Esophagus (tissue), 2 donors: ENCODE measurements around the gene NQO1. TPM values are rescaled to one million over a fixed set of nuclear protein-coding genes. Genes with fewer than 3 reads are reported as not detected.
"Not testable (repeated sequence)": the region's sequence is repeated elsewhere in the genome, so short reads cannot be mapped to it uniquely, and the experiment has no call there.

Source experiments
- H3K27ac ChIP-seq, 2 donors: one replicate each; pipeline ENCODE4 v1.5.1; 2013; ENCODE audit warnings: low read depth in 2 of 2, mild to moderate bottlenecking in 2 of 2, inconsistent platforms in 1 of 2, low read length in 1 of 2, moderate library complexity in 1 of 2
- H3K27me3 ChIP-seq, 2 donors: one replicate each; pipeline ENCODE4 v1.6.1; 2013; ENCODE audit warnings: low read length in 2 of 2, control low read depth in 1 of 2, mild to moderate bottlenecking in 1 of 2; ENCODE audit not compliant: insufficient read depth in 2 of 2, control insufficient read depth in 1 of 2
- H3K36me3 ChIP-seq, 2 donors: one replicate each; pipeline ENCODE4 v1.6.1; 2013; ENCODE audit warnings: low read length in 1 of 2; ENCODE audit not compliant: control insufficient read depth in 2 of 2, insufficient read depth in 2 of 2
- H3K4me1 ChIP-seq, 2 donors: one replicate each; pipeline ENCODE4 v1.6.1; 2013; ENCODE audit warnings: low read length in 1 of 2; ENCODE audit not compliant: control insufficient read depth in 2 of 2, insufficient read depth in 2 of 2
- H3K4me3 ChIP-seq, 2 donors: one replicate each; pipeline ENCODE4 v1.5.1; 2013; ENCODE audit warnings: low read length in 2 of 2, mild to moderate bottlenecking in 2 of 2, low read depth in 1 of 2, moderate library complexity in 1 of 2
- H3K9me3 ChIP-seq, 2 donors: one replicate each; pipeline ENCODE4 v1.6.1; 2013; ENCODE audit warnings: mild to moderate bottlenecking in 2 of 2, low read depth in 1 of 2, low read length in 1 of 2, moderate library complexity in 1 of 2; ENCODE audit not compliant: control insufficient read depth in 2 of 2, insufficient read depth in 1 of 2
- WGBS, 2 donors: extraction: QIAGEN DNeasy Blood & Tissue Kit; methylation state at CpG; one replicate each; pipeline ENCODE4 v1.1.7; 2013; 5-methylcytosine and 5-hydroxymethylcytosine counted together
- polyA plus RNA-seq, 2 donors: library from polyadenylated mRNA; stranded (reverse); fragments of 200-250 nt; gene quantifications; one replicate each; pipeline ENCODE4 v1.2.3, GENCODE V29; 2013
- donor health status: healthy with polysubstance abuse.
- donor health status: Bipolar disorder and iron deficiency.

Gene NQO1
- polyA plus RNA-seq, 2 donors: 68.5 to 161 TPM

GRCh38 chr16:69744363-69745231, 18.2 kb upstream of the NQO1 start:
- H3K4me1 ChIP-seq: peaks cover 0 to 6% of the 10 kb centered on the region in 2 donors
- no peaks in the 10 kb centered on the region for H3K27me3 ChIP-seq
- H3K36me3 ChIP-seq: peaks cover 23 to 60% of the 10 kb centered on the region in 2 donors
- H3K27ac ChIP-seq: no peak overlapping the region
- H3K4me3 ChIP-seq: no peak overlapping the region
- WGBS, 2 donors: 94 to 96% methylated on average over 35 of the region's 35 CpGs
- H3K9me3 ChIP-seq: no peaks in the 10 kb centered on the region

- 58 to 67% methylated on average over 40 to 41 of the region's 41 CpGs for WGBS, 2 donors
- H3K4me1 ChIP-seq: peaks cover 0 to 6% of the 10 kb centered on the region in 2 donors
- H3K9me3 ChIP-seq: no peaks in the 10 kb centered on the region
- H3K27me3 ChIP-seq: no peaks in the 10 kb centered on the region
- peaks cover 15 to 48% of the 10 kb centered on the region in 2 donors for H3K36me3 ChIP-seq
- H3K27ac ChIP-seq: peak overlapping the region in 1 of 2 donors; percentile 47
- no peak overlapping the region for H3K4me3 ChIP-seq
These were observed 15.9 kb upstream of the NQO1 start for GRCh38 chr16:69741951-69742904.

- Histone ChIP-seq H3K9me3 (no peaks in the 10 kb centered on the region), H3K36me3 (peaks cover 15 to 45% of the 10 kb centered on the region in 2 donors), H3K27me3 (no peaks in the 10 kb centered on the region), H3K27ac (no peak overlapping the region), H3K4me3 (no peak overlapping the region), H3K4me1 (peaks cover 0 to 6% of the 10 kb centered on the region in 2 donors)
- WGBS, 2 donors: 53 to 61% methylated on average over 8 of the region's 8 CpGs
These were observed 15.2 kb upstream of the NQO1 start for GRCh38 chr16:69741519-69741918.

- WGBS, 2 donors: 81 to 85% methylated on average over 6 of the region's 6 CpGs
- H3K36me3 ChIP-seq: no peaks in the 10 kb centered on the region
- H3K27ac ChIP-seq: no peak overlapping the region
- H3K27me3 ChIP-seq: no peaks in the 10 kb centered on the region
- H3K4me1 ChIP-seq: no peaks in the 10 kb centered on the region
- H3K4me3 ChIP-seq: no peak overlapping the region
- no peaks in the 10 kb centered on the region for H3K9me3 ChIP-seq
These were observed 5.7 kb upstream of the NQO1 start for GRCh38 chr16:69732101-69732500.

GRCh38 chr16:69731280-69731679, 4.9 kb upstream of the NQO1 start:
- WGBS, 2 donors: 77 to 81% methylated on average over 5 of the region's 5 CpGs
- H3K4me1 ChIP-seq, H3K4me3 ChIP-seq, H3K36me3 ChIP-seq, H3K27me3 ChIP-seq, H3K9me3 ChIP-seq, H3K27ac ChIP-seq: not testable (repeated sequence)

GRCh38 chr16:69729030-69729429, 2.7 kb upstream of the NQO1 start:
- WGBS, 2 donors: 87 to 91% methylated on average over 4 of the region's 4 CpGs
- H3K4me3 ChIP-seq, H3K27me3 ChIP-seq, H3K9me3 ChIP-seq, H3K4me1 ChIP-seq, H3K36me3 ChIP-seq, H3K27ac ChIP-seq: not testable (repeated sequence)

- H3K27ac ChIP-seq: no peak overlapping the region
- H3K36me3 ChIP-seq: no peaks in the 10 kb centered on the region
- no peaks in the 10 kb centered on the region for H3K27me3 ChIP-seq
- no peaks in the 10 kb centered on the region for H3K9me3 ChIP-seq
- WGBS, 2 donors: 88 to 89% methylated on average over 5 of the region's 5 CpGs
- no peak overlapping the region for H3K4me3 ChIP-seq
- H3K4me1 ChIP-seq: no peaks in the 10 kb centered on the region
These were observed 1.5 kb upstream of the NQO1 start for GRCh38 chr16:69727916-69728270.

GRCh38 chr16:69725480-69726312, 664 bp downstream of the NQO1 start:
- Histone ChIP-seq H3K27me3 (no peaks in the 10 kb centered on the region), H3K4me1 (no peaks in the 10 kb centered on the region), H3K36me3 (no peaks in the 10 kb centered on the region), H3K9me3 (no peaks in the 10 kb centered on the region), H3K4me3 (peak overlapping the region; percentile 49 to 59), H3K27ac (peak overlapping the region; percentile 85 to 96)
- WGBS, 2 donors: 60 to 64% methylated on average over 32 of the region's 32 CpGs

- Histone ChIP-seq H3K4me3 (peak overlapping the region in 1 of 2 donors; percentile 59), H3K4me1 (no peaks in the 10 kb centered on the region), H3K27me3 (no peaks in the 10 kb centered on the region), H3K9me3 (no peaks in the 10 kb centered on the region), H3K36me3 (no peaks in the 10 kb centered on the region), H3K27ac (peak overlapping the region; percentile 39 to 96)
- WGBS, 2 donors: 35 to 45% methylated on average over 6 of the region's 6 CpGs
These were observed 1.3 kb downstream of the NQO1 start for GRCh38 chr16:69724981-69725479.
